ENCODE measurements around the gene LEP. TPM values are rescaled to one million over a fixed set of nuclear protein-coding genes. Genes with fewer than 3 reads are reported as not detected.
"Not testable (repeated sequence)": the region's sequence is repeated elsewhere in the genome, so short reads cannot be mapped to it uniquely, and the experiment has no call there.

LEP gene
- total and polyA plus RNA-seq, 2 of the 8 experiments (the other 6 are each of a cell fraction or from before 2014, with no cell fraction given), result not detected

- H3K9me3 ChIP-seq (ENCODE audit: insufficient read depth in 2 of 2, low read depth in 1 of 2, low read length in 1 of 2); H4K8ac ChIP-seq (ENCODE audit: extremely low read depth, insufficient read depth, low read length); H4K91ac ChIP-seq (replicated peaks; ENCODE audit: insufficient read length, low read length); H2BK12ac ChIP-seq (ENCODE audit: low read depth, low read length); H4K20me1 ChIP-seq (replicated peaks in 1 of 2; ENCODE audit: control insufficient read depth in 1 of 2, insufficient read depth in 2 of 2, low read length in 2 of 2); H3K4me3 ChIP-seq (ENCODE audit: extremely low read depth in 1 of 4, insufficient read depth in 2 of 4, low read depth in 3 of 4, low read length in 4 of 4); POLR2A ChIA-PET (ENCODE audit: partially characterized antibody); CTCF ChIA-PET (ENCODE audit: partially characterized antibody); H3K79me2 ChIP-seq (ENCODE audit: control insufficient read depth in 1 of 2, insufficient read depth in 2 of 2, low read length in 2 of 2); H2AFZ ChIP-seq (ENCODE audit: low read length); H3K27ac ChIP-seq (ENCODE audit: low read depth, low read length); H3K9ac ChIP-seq (replicated peaks in 1 of 4; ENCODE audit: extremely low read depth in 1 of 4, low read depth in 3 of 4, low read length in 3 of 4); H3K23me2 ChIP-seq (ENCODE audit: low read depth, low read length); H3K18ac ChIP-seq (ENCODE audit: extremely low read depth, low read length); H2BK5ac ChIP-seq (ENCODE audit: low read depth, low read length); H3K79me1 ChIP-seq (ENCODE audit: low read depth, low read length); H4K5ac ChIP-seq (ENCODE audit: insufficient read length, low read depth, low read length); H3K23ac ChIP-seq (ENCODE audit: insufficient read length); H3K56ac ChIP-seq (replicated peaks; ENCODE audit: insufficient read length, low read depth, low read length); H2BK15ac ChIP-seq (ENCODE audit: low read length); H3K27me3 ChIP-seq (replicated peaks in 1 of 4; ENCODE audit: control insufficient read depth in 3 of 4, extremely low read depth in 1 of 4, insufficient read depth in 3 of 4, low read length in 3 of 4); H3K4ac ChIP-seq (replicated peaks; ENCODE audit: insufficient read length, low read depth, low read length); DNase-seq (ENCODE audit: low read depth in 1 of 2, low spot score in 2 of 2); H2AK5ac ChIP-seq (ENCODE audit: low read depth, low read length); H2BK20ac ChIP-seq (ENCODE audit: low read length); H3K4me2 ChIP-seq (ENCODE audit: insufficient read depth in 1 of 2, low read depth in 2 of 2, low read length in 2 of 2); H3K36me3 ChIP-seq (ENCODE audit: control insufficient read depth in 2 of 4, insufficient read depth in 4 of 4, low read length in 3 of 4); H3K4me1 ChIP-seq (replicated peaks in 1 of 4; ENCODE audit: control insufficient read depth in 3 of 4, insufficient read depth in 4 of 4, low read length in 3 of 4); H3K14ac ChIP-seq (ENCODE audit: insufficient read length); FAIRE-seq; H2BK120ac ChIP-seq (replicated peaks; ENCODE audit: low read depth, low read length): not testable (repeated sequence)
- WGBS, 2 experiments (ENCODE audit: extremely low coverage in 1 of 2, insufficient coverage in 1 of 2, insufficient read length in 1 of 2, insufficient replicate concordance in 2 of 2, low coverage in 1 of 2, low lambda C conversion rate in 2 of 2, missing lambda C conversion rate in 1 of 2), result 83% methylated on average over 1 of the region's 1 CpG; no CpG with 5 or more reads in 1 of the 2 experiments
- TF ChIP-seq EP300 (IDR thresholded peaks at IDR 0.05; ENCODE audit: borderline replicate concordance in 1 of 2, low read depth in 2 of 2, low read length in 2 of 2), result peak in 1 of 2 experiments; percentile 56; a peak in 1 of 3 replicates
These were observed 39.4 kb downstream of the LEP start for GRCh38 chr7:128280451-128280850.
